K562 (cell line): Measurements from ENCODE around the gene DMBT1. TPM values are rescaled to one million over a fixed set of nuclear protein-coding genes. Genes with fewer than 3 reads are reported as not detected.

ENCODE experiments used
- ATAC-seq: fragments of 200-7000 bp; cut with Tn5 transposase; 3 replicates; pipeline ENCODE4 v1.9.1; 2020; ENCODE audit warnings: moderate library complexity
- BruUV-seq: library from RNA; stranded (reverse); fragments of 400-500 nt; replicated peaks from 2 replicates; lab custom pipeline; 2021; lab: Mats Ljungman, UMichigan
- CTCF ChIA-PET: fragments of 300-600 bp; formaldehyde crosslinking; extraction: SDS; loops from one replicate; lab custom pipeline; 2021; ENCODE audit warnings: low intra/inter-chr PET ratio; lab: Yijun Ruan, JAX
- POLR2A ChIA-PET: fragments of 300-600, 350-650 bp; sonication (Branson Sonifier 250); formaldehyde crosslinking; extraction: SDS; loops from one replicate; lab custom pipeline; 2021; ENCODE audit warnings: antibody characterized with exemption, inconsistent platforms; lab: Yijun Ruan, JAX
- DNase-seq, 4 experiments: peaks; one replicate each; pipeline versions ENCODE4 v3.0.0 to v3.0.0-alpha.2; 2011 to 2018; ENCODE audit warnings: low spot score in 3 of 4, mixed read lengths in 3 of 4; ENCODE audit errors: extremely low read depth in 1 of 4
- FAIRE-seq: peaks from 2 replicates; lab custom pipeline; 2011; peaks lifted over from hg19 to GRCh38; lab: Jason Lieb, UNC
- H2AFZ ChIP-seq: 2 replicates; pipeline ENCODE4 v1.6.0; 2011; ENCODE audit warnings: low read depth, low read length, control low read depth, inconsistent platforms
- H3K27ac ChIP-seq: fragments of 200-600 bp; 3 replicates; pipeline ENCODE4 v1.8.0; 2011; ENCODE audit warnings: low read depth, mild to moderate bottlenecking, control low read depth, inconsistent platforms, low read length, moderate library complexity, mixed read lengths; ENCODE audit errors: extremely low read depth
- H3K27me3 ChIP-seq, 2 experiments: fragments of 300-600 bp in 1 of 2; 2 replicates in 1 of 2; 3 replicates in 1 of 2; pipeline versions ENCODE4 v1.6.0 to v1.8.0; 2011; ENCODE audit warnings: inconsistent platforms in 2 of 2, low read length in 2 of 2, mild to moderate bottlenecking in 1 of 2, mixed read lengths in 1 of 2, moderate library complexity in 1 of 2; ENCODE audit not compliant: control insufficient read depth in 2 of 2, insufficient read depth in 2 of 2
- H3K36me3 ChIP-seq: fragments of 300-600 bp; 3 replicates; pipeline ENCODE4 v1.8.0; 2011; ENCODE audit warnings: mild to moderate bottlenecking, low read length, inconsistent platforms; ENCODE audit not compliant: control insufficient read depth, insufficient read depth
- H3K4me1 ChIP-seq, 2 experiments: fragments of 200-600 bp in 1 of 2; replicated peaks in 1 of 2; 2 replicates in 1 of 2; 3 replicates in 1 of 2; pipeline versions ENCODE4 v1.5.1 to v1.8.0; 2011; ENCODE audit warnings: inconsistent platforms in 2 of 2, low read length in 2 of 2, mild to moderate bottlenecking in 1 of 2, mixed read lengths in 1 of 2, moderate library complexity in 1 of 2; ENCODE audit not compliant: control insufficient read depth in 2 of 2, insufficient read depth in 2 of 2
- H3K4me2 ChIP-seq: 2 replicates; pipeline ENCODE4 v1.6.1; 2011; ENCODE audit warnings: low read length, control low read depth, inconsistent platforms, mixed read lengths; ENCODE audit not compliant: insufficient read depth
- H3K4me3 ChIP-seq: fragments of 200-600 bp; sonication (generic), shearing (Covaris generic); 2 replicates; pipeline ENCODE4 v1.5.1; 2016; ENCODE audit warnings: control low read depth, inconsistent platforms
- H3K79me2 ChIP-seq: fragments of 200-600 bp; 3 replicates; pipeline ENCODE4 v1.8.0; 2011; ENCODE audit warnings: low read length, inconsistent platforms; ENCODE audit not compliant: control insufficient read depth, insufficient read depth
- H3K9ac ChIP-seq, 2 experiments: 2 replicates each; pipeline versions ENCODE4 v1.6.0 to v1.6.1; 2011; ENCODE audit warnings: low read depth in 2 of 2, low read length in 2 of 2, control low read depth in 1 of 2, inconsistent platforms in 1 of 2, mild to moderate bottlenecking in 1 of 2, mixed read lengths in 1 of 2; ENCODE audit not compliant: insufficient read depth in 1 of 2
- H3K9me1 ChIP-seq: one replicate; pipeline ENCODE4 v1.6.0; 2011; ENCODE audit warnings: inconsistent platforms, mild to moderate bottlenecking, low read length, moderate library complexity; ENCODE audit not compliant: control insufficient read depth, insufficient read depth
- H3K9me3 ChIP-seq: replicated peaks from 2 replicates; pipeline ENCODE4 v1.5.1; 2011; ENCODE audit warnings: low read depth, low read length, inconsistent platforms; ENCODE audit not compliant: control insufficient read depth, insufficient read depth
- H4K20me1 ChIP-seq: replicated peaks from 2 replicates; pipeline ENCODE4 v1.6.1; 2011; ENCODE audit warnings: low read length, inconsistent platforms, mixed read lengths; ENCODE audit not compliant: control insufficient read depth, insufficient read depth
- L3MBTL2 ChIP-seq: fragments of 450-650 bp; IDR thresholded peaks from 2 replicates; pipeline ENCODE4 v1.6.1; 2016; ENCODE audit warnings: mild to moderate bottlenecking, moderate library complexity
- ZNF140 ChIP-seq: fragments of 250-450 bp; sonication (Bioruptor Pico); IDR thresholded peaks from 2 replicates; pipeline ENCODE4 v1.8.0; 2021; ENCODE audit warnings: moderate library complexity, mild to moderate bottlenecking, inconsistent platforms
- ZSCAN29 ChIP-seq: fragments of 450-650 bp; IDR thresholded peaks from 2 replicates; pipeline ENCODE4 v1.6.1; 2017
- WGBS: fragments of 100-300 bp; shearing (Covaris generic); methylation state at CpG from one replicate; pipeline ENCODE4 v1.1.6; 2016; ENCODE audit warnings: low coverage, mixed read lengths; ENCODE audit not compliant: insufficient coverage; ENCODE audit errors: missing lambda C conversion rate; 5-methylcytosine and 5-hydroxymethylcytosine counted together
- in situ Hi-C: fragments of 300-500 bp; cut with MboI; formaldehyde crosslinking; loops from 4 replicates; pipeline ENCODE4 v1.15.0; 2018; ENCODE audit warnings: inconsistent platforms, mixed read lengths
- intact Hi-C: fragments of 100-400 bp; cut with micrococcal nuclease; formaldehyde crosslinking; loops from 2 replicates; pipeline ENCODE4 v1.14.2; 2022
- polyA plus RNA-seq, 8 experiments: library from polyadenylated mRNA; depleted of rRNA in 4 of 8; stranded (reverse) in 5 of 8; unstranded in 3 of 8; fragments of >200 nt; fragmentation: Nextera tagmentation in 2 of 8; fragmentation: Illumina TruSeq in 1 of 8; extraction: Ambion mirVana in 2 of 8; extraction: Trizol in 1 of 8; gene quantifications; 2 replicates each; pipeline versions ENCODE4 v1.2.1 to v1.2.3, GENCODE V29; 2011 to 2014; ENCODE audit warnings: inconsistent platforms in 1 of 8, missing spikeins in 1 of 8
- total RNA-seq, 7 experiments: library from RNA; depleted of rRNA in 6 of 7; stranded (reverse); fragments of >200 nt in 6 of 7; fragmentation: Illumina TruSeq in 2 of 7; extraction: Trizol in 2 of 7; gene quantifications; 2 replicates each; pipeline versions ENCODE4 v1.2.1 to v1.2.3, GENCODE V29; 2011 to 2021; ENCODE audit warnings: low replicate concordance in 1 of 7
- TF ChIP-seq, protein P1 (sequence below): sonication (generic); formaldehyde crosslinking; IDR thresholded peaks from 2 replicates; pipeline ENCODE4 v1.8.0; 2022; ENCODE audit warnings: missing genetic modification reagents, mild to moderate bottlenecking, borderline replicate concordance
- TF ChIP-seq, protein P2 (sequence below): IDR thresholded peaks from 2 replicates; pipeline ENCODE4 v1.6.1; 2011; ENCODE audit warnings: borderline replicate concordance, low read depth, mild to moderate bottlenecking, moderate library complexity, low read length; ENCODE audit not compliant: insufficient read depth, poor library complexity, severe bottlenecking

The DMBT1 gene
- total and polyA plus RNA-seq, 9 of the 15 experiments (the other 6 are each of a cell fraction or from before 2014, with no cell fraction given) = 0.01 to 0.07 TPM; not detected in 7

DNA sequence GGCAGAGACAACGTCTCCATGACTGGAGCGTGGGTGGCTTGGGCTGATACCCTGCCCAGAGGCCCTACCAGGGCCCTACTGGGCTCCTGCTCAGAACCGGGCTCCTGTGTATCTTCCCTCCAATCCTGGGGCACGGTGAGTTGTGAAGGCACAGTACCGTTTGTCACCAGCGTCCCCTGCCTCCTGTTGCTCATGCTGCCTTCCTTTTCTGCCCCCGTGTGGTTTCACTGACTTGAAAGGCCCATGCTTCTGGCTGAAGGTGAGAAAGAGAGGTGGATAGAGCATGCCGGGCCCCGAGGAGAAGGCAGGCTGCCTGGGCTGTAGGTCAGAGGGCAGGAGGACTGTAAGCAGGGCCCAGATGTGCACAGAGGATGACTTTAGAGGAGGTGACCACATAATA, 9.1 kb upstream of the DMBT1 start:
- no peaks in the 10 kb centered on the region for H3K9me1 ChIP-seq
- WGBS = 2% methylated on average over 9 of the region's 9 CpGs
- DNase-seq (no peak), ATAC-seq (no peak), FAIRE-seq (no peak)
- H3K27ac ChIP-seq = no peak overlapping the region
- in situ Hi-C loops (no loop called here), intact Hi-C loops (no loop called here)
- H3K9me3 ChIP-seq = no peaks in the 10 kb centered on the region
- POLR2A ChIA-PET = no interaction called here
- no peak overlapping the region for H3K4me2 ChIP-seq
- no peaks in the 10 kb centered on the region for H3K4me1 ChIP-seq
- no peaks in the 10 kb centered on the region for H3K79me2 ChIP-seq
- H2AFZ ChIP-seq = no peak overlapping the region
- H3K4me3 ChIP-seq = no peak overlapping the region
- H4K20me1 ChIP-seq = no peaks in the 10 kb centered on the region
- H3K9ac ChIP-seq = no peak overlapping the region
- no TSS peak for BruUV-seq
- H3K36me3 ChIP-seq = no peaks in the 10 kb centered on the region
- TF ChIP-seq L3MBTL2 (no peak), ZNF140 (CRISPR knock-in tag) (no peak), ZSCAN29 (no peak)
- TF ChIP-seq, protein P1, sequence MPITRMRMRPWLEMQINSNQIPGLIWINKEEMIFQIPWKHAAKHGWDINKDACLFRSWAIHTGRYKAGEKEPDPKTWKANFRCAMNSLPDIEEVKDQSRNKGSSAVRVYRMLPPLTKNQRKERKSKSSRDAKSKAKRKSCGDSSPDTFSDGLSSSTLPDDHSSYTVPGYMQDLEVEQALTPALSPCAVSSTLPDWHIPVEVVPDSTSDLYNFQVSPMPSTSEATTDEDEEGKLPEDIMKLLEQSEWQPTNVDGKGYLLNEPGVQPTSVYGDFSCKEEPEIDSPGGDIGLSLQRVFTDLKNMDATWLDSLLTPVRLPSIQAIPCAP (CRISPR knock-in tag) = no peak
- TF ChIP-seq, protein P2, sequence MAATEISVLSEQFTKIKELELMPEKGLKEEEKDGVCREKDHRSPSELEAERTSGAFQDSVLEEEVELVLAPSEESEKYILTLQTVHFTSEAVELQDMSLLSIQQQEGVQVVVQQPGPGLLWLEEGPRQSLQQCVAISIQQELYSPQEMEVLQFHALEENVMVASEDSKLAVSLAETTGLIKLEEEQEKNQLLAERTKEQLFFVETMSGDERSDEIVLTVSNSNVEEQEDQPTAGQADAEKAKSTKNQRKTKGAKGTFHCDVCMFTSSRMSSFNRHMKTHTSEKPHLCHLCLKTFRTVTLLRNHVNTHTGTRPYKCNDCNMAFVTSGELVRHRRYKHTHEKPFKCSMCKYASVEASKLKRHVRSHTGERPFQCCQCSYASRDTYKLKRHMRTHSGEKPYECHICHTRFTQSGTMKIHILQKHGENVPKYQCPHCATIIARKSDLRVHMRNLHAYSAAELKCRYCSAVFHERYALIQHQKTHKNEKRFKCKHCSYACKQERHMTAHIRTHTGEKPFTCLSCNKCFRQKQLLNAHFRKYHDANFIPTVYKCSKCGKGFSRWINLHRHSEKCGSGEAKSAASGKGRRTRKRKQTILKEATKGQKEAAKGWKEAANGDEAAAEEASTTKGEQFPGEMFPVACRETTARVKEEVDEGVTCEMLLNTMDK = no peak
- TF ChIP-seq, all 486 proteins: peak for 0
- CTCF ChIA-PET = no interaction called here
- peaks cover 0 to 7% of the 10 kb centered on the region in 2 experiments; a peak in 1 of 5 replicates for H3K27me3 ChIP-seq
